Panc1 (cell line): ENCODE results near the gene ATG2B. TPM values are rescaled to one million over a fixed set of nuclear protein-coding genes. Genes with fewer than 3 reads are reported as not detected.

Source experiments
- ATAC-seq: fragments of 200-7000 bp; cut with Tn5 transposase; 2 replicates; pipeline ENCODE4 v1.9.1; 2020; ENCODE audit warnings: mild to moderate bottlenecking, moderate library complexity
- BruUV-seq: library from RNA; stranded (reverse); fragments of 400-500 nt; replicated peaks from 2 replicates; lab custom pipeline; 2021; lab: Mats Ljungman, UMichigan
- CTCF ChIA-PET: fragments of 300-600 bp; sonication (Branson Sonifier 250); formaldehyde crosslinking; loops from one replicate; lab custom pipeline; 2022; ENCODE audit warnings: antibody characterized with exemption; lab: Charles Lee
- POLR2A ChIA-PET: fragments of 300-600 bp; sonication (Branson Sonifier 250); formaldehyde crosslinking; loops from one replicate; lab custom pipeline; 2022; ENCODE audit warnings: antibody characterized with exemption; lab: Charles Lee
- DNase-seq: peaks from one replicate; pipeline ENCODE4 v3.0.0-alpha.2; 2010; ENCODE audit warnings: low read depth, low spot score
- H3K27ac ChIP-seq: 2 replicates; pipeline ENCODE4 v1.5.1; 2011; ENCODE audit warnings: mild to moderate bottlenecking, low read length, inconsistent platforms
- H3K27me3 ChIP-seq: fragments of 200-500 bp; sonication (Bioruptor generic); 2 replicates; pipeline ENCODE4 v1.6.0; 2014; ENCODE audit warnings: low read length, inconsistent platforms; ENCODE audit not compliant: control insufficient read depth, insufficient read depth
- H3K36me3 ChIP-seq: fragments of 200-500 bp; sonication (Bioruptor generic); 2 replicates; pipeline ENCODE4 v1.5.1; 2014; ENCODE audit warnings: inconsistent platforms, mild to moderate bottlenecking, low read length, moderate library complexity; ENCODE audit not compliant: control insufficient read depth, insufficient read depth
- H3K4me1 ChIP-seq: 2 replicates; pipeline ENCODE4 v1.5.1; 2011; ENCODE audit warnings: inconsistent platforms, mild to moderate bottlenecking, low read length, moderate library complexity; ENCODE audit not compliant: control insufficient read depth, insufficient read depth
- H3K4me3 ChIP-seq, 2 experiments: 2 replicates each; pipeline ENCODE4 v1.5.1; 2011 to 2012; ENCODE audit warnings: low read depth in 2 of 2, low read length in 2 of 2, mild to moderate bottlenecking in 2 of 2, inconsistent platforms in 1 of 2, moderate library complexity in 1 of 2
- H3K9me3 ChIP-seq: fragments of 200-500 bp; sonication (Bioruptor generic); 2 replicates; pipeline ENCODE4 v1.5.1; 2014; ENCODE audit warnings: low read depth, mild to moderate bottlenecking, inconsistent platforms, low read length, moderate library complexity; ENCODE audit not compliant: control insufficient read depth, insufficient read depth
- POLR2AphosphoS5 ChIP-seq: IDR thresholded peaks from 2 replicates; pipeline ENCODE4 v1.6.1; 2012; ENCODE audit warnings: mild to moderate bottlenecking, low read depth, low read length, moderate library complexity
- SIN3A ChIP-seq: IDR thresholded peaks from 2 replicates; pipeline ENCODE4 v1.6.1; 2012; ENCODE audit warnings: low read depth, mild to moderate bottlenecking, low read length, moderate library complexity, borderline replicate concordance; ENCODE audit not compliant: insufficient read depth
- TCF7L2 ChIP-seq: IDR thresholded peaks from 2 replicates; pipeline ENCODE4 v1.6.1; 2011; ENCODE audit warnings: mild to moderate bottlenecking, low read depth, low read length, inconsistent platforms
- in situ Hi-C: cut with HindIII; loops from 2 replicates; pipeline ENCODE4 v1.10.0; 2016; ENCODE audit warnings: low sequenced_read_pairs, low pct_unique_long_range_greater_than_20kb
- intact Hi-C: fragments of 100-400 bp; cut with micrococcal nuclease; formaldehyde crosslinking; loops from one replicate; pipeline ENCODE4 v1.10.0; 2022; ENCODE audit not compliant: unreplicated experiment
- total RNA-seq: library from RNA; stranded (reverse); gene quantifications from one replicate; pipeline ENCODE4 v1.2.1, GENCODE V29; 2021; ENCODE audit not compliant: unreplicated experiment
- TF ChIP-seq, protein P1 (sequence below), 2 experiments: IDR thresholded peaks; 2 replicates each; pipeline ENCODE4 v1.6.1; 2011 to 2012; ENCODE audit warnings: low read depth in 2 of 2, control low read depth in 1 of 2, low read length in 1 of 2, mild to moderate bottlenecking in 1 of 2, moderate library complexity in 1 of 2; ENCODE audit not compliant: insufficient read depth in 1 of 2
- TF ChIP-seq, protein P2 (sequence below): fragments of 450-650 bp; IDR thresholded peaks from 2 replicates; pipeline ENCODE4 v1.5.1; 2017; ENCODE audit warnings: mild to moderate bottlenecking

Gene ATG2B
- total RNA-seq, 1 experiment from 2014 or later = 2.6 TPM

DNA sequence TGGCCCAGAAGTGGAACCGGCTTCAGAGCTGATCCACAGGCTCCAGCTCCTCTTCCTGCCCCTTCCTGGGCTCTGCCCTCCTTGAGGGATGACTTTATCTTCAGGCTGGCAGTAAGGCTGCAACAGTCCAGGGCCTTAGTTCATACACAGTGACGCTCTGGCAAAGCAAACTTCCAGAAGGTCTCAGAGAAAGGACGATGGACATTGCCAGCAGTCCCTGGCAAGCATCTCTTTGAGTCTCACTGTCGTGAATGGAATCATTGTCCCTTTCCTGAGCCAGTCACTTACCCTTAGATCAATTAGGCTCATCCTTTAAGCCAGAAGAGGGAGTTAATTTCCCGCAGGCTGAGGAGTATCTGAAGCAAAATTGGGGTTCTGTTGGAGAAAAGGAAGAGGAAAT, 37.4 kb upstream of the ATG2B start:
- no TSS peak for BruUV-seq
- no peak overlapping the region for H3K4me3 ChIP-seq
- no peaks in the 10 kb centered on the region for H3K27me3 ChIP-seq
- ATAC-seq (no peak), DNase-seq (no peak)
- H3K9me3 ChIP-seq = no peaks in the 10 kb centered on the region
- H3K27ac ChIP-seq = no peak overlapping the region
- no peaks in the 10 kb centered on the region for H3K4me1 ChIP-seq
- in situ Hi-C loops = no loop called here
- no peaks in the 10 kb centered on the region for H3K36me3 ChIP-seq
- intact Hi-C loops = no loop called here
- ChIA-PET CTCF (no interaction called here), POLR2A (no interaction called here)
- TF ChIP-seq SIN3A (no peak), POLR2AphosphoS5 (no peak), TCF7L2 (no peak)
- TF ChIP-seq, protein P1, sequence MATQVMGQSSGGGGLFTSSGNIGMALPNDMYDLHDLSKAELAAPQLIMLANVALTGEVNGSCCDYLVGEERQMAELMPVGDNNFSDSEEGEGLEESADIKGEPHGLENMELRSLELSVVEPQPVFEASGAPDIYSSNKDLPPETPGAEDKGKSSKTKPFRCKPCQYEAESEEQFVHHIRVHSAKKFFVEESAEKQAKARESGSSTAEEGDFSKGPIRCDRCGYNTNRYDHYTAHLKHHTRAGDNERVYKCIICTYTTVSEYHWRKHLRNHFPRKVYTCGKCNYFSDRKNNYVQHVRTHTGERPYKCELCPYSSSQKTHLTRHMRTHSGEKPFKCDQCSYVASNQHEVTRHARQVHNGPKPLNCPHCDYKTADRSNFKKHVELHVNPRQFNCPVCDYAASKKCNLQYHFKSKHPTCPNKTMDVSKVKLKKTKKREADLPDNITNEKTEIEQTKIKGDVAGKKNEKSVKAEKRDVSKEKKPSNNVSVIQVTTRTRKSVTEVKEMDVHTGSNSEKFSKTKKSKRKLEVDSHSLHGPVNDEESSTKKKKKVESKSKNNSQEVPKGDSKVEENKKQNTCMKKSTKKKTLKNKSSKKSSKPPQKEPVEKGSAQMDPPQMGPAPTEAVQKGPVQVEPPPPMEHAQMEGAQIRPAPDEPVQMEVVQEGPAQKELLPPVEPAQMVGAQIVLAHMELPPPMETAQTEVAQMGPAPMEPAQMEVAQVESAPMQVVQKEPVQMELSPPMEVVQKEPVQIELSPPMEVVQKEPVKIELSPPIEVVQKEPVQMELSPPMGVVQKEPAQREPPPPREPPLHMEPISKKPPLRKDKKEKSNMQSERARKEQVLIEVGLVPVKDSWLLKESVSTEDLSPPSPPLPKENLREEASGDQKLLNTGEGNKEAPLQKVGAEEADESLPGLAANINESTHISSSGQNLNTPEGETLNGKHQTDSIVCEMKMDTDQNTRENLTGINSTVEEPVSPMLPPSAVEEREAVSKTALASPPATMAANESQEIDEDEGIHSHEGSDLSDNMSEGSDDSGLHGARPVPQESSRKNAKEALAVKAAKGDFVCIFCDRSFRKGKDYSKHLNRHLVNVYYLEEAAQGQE (IDR thresholded peaks at IDR 0.05; ENCODE audit: insufficient read depth in 1 of 2, low read depth in 2 of 2, low read length in 1 of 2) = no peak
- TF ChIP-seq, protein P2, sequence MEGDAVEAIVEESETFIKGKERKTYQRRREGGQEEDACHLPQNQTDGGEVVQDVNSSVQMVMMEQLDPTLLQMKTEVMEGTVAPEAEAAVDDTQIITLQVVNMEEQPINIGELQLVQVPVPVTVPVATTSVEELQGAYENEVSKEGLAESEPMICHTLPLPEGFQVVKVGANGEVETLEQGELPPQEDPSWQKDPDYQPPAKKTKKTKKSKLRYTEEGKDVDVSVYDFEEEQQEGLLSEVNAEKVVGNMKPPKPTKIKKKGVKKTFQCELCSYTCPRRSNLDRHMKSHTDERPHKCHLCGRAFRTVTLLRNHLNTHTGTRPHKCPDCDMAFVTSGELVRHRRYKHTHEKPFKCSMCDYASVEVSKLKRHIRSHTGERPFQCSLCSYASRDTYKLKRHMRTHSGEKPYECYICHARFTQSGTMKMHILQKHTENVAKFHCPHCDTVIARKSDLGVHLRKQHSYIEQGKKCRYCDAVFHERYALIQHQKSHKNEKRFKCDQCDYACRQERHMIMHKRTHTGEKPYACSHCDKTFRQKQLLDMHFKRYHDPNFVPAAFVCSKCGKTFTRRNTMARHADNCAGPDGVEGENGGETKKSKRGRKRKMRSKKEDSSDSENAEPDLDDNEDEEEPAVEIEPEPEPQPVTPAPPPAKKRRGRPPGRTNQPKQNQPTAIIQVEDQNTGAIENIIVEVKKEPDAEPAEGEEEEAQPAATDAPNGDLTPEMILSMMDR = no peak

DNA sequence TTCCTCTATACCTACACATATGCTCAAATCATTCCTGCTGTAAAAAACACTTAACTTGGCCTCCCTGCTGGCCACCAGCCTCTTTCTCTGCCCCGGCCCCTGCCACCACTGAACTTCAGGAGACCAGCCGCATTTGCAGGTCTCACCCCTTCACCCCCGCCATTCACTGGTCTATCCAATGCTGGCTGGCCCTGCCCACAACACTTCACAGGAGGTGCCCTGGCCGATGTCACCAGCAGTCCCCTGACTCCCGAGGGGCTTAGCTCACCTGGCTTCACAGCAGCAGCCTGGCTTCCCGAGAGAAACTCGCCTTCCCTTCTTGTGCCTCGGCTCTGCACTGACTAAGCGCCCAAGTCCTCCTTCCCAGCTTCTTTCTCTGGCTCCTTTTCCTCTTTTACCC, 36.3 kb upstream of the ATG2B start:
- DNase-seq (no peak), ATAC-seq (no peak)
- ChIA-PET CTCF (no interaction called here), POLR2A (no interaction called here)
- intact Hi-C loops = no loop called here
- no peak overlapping the region for H3K4me3 ChIP-seq
- no peaks in the 10 kb centered on the region for H3K36me3 ChIP-seq
- no TSS peak for BruUV-seq
- H3K4me1 ChIP-seq = no peaks in the 10 kb centered on the region
- no peaks in the 10 kb centered on the region for H3K27me3 ChIP-seq
- H3K27ac ChIP-seq = no peak overlapping the region
- in situ Hi-C loops = no loop called here
- TF ChIP-seq POLR2AphosphoS5 (no peak), TCF7L2 (no peak), SIN3A (no peak)
- TF ChIP-seq, protein P2 = no peak
- TF ChIP-seq, protein P1 (IDR thresholded peaks at IDR 0.05; ENCODE audit: insufficient read depth in 1 of 2, low read depth in 2 of 2, low read length in 1 of 2) = no peak
- no peaks in the 10 kb centered on the region for H3K9me3 ChIP-seq
